HK-2 (cell line): ENCODE data around the gene ILK.

Experiments used
- DNase-seq: peaks from one replicate; pipeline ENCODE4 v3.0.0-alpha.2; 2018; ENCODE audit not compliant: unreplicated experiment

ILK gene

DNA sequence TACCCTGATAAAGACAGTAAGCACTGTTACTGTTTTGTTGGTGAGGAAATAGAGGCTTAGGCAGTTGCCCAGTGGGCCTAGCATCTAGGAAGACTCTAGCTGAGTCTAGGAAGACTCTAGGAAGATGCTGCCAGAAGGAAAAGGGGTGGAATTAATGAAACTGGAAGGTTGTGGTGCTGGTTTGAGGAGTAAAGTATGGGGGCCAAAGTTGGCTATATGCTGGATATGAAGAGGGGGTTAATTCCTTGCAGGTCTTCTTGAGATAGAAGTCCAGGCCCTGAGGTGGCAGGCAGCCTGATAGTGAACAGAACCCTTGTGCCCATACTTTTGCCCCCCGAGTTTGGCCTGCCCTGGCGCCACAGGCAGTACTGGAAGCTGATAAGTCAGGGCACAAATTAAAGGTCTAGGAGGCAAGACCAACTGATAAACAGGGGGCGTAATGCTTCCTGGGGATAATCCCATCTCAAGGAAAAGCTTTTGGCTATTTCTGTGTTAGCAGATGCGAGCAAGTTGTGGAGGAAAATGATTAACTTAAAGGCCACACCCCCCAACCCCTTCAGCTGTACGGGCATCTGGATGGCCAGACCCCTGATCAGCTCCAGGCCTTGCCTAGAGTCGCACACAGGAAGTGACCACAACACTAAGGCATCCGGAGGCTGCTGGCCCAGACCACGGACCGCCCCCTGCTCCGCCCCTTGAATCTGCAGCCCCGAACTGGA, 3.1 kb downstream of the ILK start:
- peak; percentile 88 for DNase-seq

- no peak for DNase-seq
Measured at GRCh38 chr11:6607190-6607795, 3.7 kb downstream of the ILK start.

- DNase-seq, result no peak
Measured at GRCh38 chr11:6608011-6608410, 4.4 kb downstream of the ILK start.

DNA sequence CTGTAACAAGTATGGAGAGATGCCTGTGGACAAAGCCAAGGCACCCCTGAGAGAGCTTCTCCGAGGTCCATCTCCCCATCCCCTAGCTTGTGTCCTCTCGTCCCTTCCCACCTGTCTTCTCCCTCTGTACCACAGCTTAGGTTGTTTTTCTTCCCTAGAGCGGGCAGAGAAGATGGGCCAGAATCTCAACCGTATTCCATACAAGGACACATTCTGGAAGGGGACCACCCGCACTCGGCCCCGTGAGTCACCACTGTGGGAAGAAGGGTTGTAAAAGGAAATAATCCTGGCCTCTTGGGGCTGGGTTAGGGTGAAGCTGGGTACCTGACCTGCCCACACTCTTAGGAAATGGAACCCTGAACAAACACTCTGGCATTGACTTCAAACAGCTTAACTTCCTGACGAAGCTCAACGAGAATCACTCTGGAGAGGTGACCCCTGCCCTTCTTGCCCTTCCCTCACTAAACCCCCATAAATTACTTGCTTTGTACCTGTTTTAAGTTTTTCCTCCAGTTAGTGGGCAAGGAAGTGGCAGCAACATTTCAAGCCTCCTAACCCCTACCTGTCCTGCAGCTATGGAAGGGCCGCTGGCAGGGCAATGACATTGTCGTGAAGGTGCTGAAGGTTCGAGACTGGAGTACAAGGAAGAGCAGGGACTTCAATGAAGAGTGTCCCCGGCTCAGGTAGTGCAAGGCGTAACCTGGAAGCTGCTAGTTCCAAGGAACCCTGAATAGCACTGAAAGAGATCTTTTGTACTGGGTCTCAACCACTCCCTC, 5.3 kb downstream of the ILK start:
- DNase-seq, result no peak

DNA sequence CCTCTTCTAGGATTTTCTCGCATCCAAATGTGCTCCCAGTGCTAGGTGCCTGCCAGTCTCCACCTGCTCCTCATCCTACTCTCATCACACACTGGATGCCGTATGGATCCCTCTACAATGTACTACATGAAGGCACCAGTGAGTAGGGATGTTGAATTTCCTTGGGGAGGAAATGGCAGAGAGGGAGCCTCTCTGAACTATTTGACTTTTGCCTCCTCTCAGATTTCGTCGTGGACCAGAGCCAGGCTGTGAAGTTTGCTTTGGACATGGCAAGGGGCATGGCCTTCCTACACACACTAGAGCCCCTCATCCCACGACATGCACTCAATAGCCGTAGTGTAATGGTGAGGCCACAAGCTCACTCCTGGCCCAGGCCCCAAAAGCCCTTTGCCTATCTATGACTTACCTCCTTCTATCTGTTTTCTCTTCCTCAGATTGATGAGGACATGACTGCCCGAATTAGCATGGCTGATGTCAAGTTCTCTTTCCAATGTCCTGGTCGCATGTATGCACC, 6.0 kb downstream of the ILK start:
- DNase-seq, result no peak

DNA sequence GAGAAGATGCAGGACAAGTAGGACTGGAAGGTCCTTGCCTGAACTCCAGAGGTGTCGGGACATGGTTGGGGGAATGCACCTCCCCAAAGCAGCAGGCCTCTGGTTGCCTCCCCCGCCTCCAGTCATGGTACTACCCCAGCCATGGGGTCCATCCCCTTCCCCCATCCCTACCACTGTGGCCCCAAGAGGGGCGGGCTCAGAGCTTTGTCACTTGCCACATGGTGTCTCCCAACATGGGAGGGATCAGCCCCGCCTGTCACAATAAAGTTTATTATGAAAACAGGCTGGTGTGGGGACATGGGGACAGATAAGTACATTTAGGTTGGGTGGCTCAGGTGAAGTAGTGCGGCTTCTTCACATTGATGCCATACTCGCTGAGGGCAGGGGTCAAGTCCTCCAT, 7.0 kb downstream of the ILK start:
- no peak for DNase-seq

DNA sequence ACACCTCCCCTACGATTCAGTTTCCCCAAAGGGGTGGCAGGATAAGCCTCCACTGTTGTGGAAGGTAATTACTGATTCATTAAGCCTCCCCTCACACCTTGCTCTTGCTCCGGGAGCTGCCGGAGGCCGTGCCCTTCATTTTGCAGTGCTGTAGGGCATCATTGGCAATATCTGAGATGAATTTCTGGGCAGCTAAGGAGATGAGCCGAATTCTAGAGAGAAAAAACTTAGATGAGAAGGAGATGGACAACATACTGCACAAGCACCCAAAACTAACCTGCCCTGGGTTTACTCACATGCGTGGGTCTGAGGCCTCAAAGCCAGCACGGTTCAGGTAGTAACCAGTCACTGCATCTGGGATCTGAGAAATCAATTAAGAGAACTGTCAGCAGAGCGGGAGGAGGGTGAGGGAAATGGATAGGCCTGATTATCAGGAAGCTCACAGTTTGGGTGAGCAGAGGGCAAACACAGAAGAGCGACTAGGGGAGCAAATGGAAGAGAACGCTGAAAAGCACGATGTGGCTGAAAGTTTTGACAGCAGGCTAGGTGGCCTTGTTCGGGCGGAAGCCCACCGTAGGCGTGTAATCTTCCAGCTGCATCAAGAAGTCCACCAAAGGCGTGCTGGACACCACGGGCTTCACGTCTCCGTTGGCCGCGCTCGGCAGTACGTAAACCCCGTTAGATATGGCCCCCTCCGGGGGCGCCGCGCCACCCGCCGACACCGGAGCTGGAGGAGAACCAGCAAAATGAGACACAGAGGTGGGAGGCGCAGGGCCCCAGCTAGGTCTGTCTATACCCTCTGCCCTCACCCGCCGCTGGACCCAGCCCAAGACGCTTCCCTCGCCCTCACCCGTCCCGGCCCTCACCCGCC, 7.8 kb downstream of the ILK start:
- DNase-seq, result peak; percentile 32

DNA sequence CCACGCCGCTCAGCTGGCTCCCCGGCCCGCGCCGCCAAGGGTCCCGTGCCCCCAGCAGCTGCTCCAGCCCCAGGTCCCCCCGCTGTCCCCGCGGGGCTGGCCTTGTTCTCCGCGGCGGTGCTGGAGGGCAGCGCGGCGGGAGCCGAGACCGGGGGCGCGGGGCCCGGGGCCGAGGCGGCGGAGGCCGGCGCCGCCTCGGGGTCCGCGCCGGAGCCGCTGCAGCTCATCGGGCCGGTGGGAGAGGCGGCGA, 8.3 kb downstream of the ILK start:
- no peak for DNase-seq

DNA sequence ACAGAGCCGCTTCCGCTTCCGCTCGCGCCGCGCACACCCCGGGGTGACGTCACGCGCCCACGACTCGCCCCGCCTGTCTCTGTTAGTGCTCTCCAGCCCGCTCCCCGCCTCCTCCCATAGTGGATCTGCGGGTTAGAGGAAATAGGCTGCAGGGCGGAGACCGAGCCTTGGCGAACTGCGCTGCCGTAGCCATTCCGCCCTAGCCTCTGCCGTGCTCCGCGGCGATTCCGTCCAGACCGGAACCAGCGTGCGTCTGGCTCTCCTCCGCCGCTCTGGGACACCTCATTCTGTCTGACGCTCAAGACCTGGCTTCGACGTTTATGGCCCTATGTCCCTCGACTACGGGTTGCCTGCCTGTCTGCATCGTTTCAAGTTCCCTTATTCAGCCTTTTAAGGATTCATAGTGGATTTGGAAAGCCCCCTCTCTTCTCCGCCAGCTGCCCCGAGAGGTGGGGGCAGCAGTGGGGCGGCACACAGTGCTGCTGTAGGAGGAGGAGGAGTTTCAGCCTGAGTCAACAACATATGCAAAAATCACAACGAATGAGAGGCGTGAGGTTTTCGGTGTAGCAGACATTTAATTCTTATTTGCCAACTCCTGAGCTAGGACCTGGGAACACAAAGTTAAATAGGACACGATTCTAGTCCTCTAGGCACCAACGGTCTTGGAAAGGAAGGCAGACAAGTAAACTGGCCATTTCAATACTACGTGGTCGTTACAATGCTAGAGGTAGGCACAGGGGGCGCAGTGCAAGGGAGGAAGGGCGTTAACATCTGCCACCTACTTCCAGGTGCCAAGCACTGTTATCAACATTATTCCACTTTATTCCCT, 8.9 kb downstream of the ILK start, which contains the start of gene TAF10:
TAF10 (minus strand) TSS at position 4 of the 829 bp plus-strand sequence. CDS start 27 bp downstream, outside the sequence.
- DNase-seq, result peak; percentile 90

- no peak for DNase-seq
Measured at GRCh38 chr11:6613496-6613895, 9.9 kb downstream of the ILK start.

DNA sequence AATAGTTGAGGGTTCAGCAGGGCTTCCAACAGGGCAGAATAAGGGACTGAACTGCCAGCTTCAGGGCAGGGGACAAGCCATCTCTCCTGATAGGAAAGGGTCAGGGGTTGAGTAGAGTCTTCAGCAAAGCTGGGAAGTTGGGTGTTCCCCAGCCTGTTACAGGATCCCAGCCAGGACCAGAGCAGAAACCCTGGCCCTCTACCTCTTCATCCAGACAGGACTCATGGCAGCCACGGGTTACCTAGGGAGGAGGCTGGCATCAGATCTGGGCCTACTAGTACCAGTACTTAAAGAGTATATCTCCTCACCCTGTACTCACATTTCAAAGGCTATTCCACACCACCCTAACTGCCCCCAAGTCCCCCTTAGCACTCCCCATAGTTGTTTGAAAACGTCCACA, 10.9 kb downstream of the ILK start:
- DNase-seq, result no peak

- no peak for DNase-seq
Measured at GRCh38 chr11:6615046-6615445, 11.5 kb downstream of the ILK start.

DNA sequence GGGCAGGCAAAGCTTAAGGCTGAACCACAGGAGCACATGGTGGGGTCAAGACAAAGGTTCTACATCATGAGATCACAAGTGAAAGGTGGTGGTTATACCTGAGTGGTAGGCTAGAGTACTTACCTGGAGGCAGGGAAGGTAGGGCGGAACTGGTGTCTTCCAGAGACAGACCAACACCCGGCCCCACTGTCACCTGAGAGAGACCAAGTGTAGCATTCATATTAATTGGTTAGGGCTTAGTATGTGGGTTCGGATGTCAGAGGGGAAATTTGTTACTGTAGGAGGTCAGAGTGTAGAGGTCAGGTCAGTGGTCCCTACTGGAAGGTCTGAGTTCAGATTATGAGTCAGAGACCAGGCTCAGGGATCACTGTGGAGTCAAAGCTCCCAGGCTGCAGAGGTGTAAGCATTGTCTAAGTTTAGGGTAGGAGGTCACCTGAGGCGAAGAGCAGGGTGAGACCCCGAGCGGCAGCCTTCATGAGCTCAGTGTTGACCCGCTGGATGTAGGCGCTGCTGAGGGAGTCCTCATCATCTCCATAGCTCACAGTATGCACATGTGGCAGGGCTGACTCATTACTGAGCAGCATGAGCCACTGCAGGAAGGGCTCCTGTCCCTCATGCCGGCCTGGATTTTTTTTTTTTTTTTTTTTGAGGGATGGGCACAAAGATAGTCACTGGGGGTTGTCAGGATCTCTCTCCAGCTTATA, 12.5 kb downstream of the ILK start:
- DNase-seq, result no peak

DNA sequence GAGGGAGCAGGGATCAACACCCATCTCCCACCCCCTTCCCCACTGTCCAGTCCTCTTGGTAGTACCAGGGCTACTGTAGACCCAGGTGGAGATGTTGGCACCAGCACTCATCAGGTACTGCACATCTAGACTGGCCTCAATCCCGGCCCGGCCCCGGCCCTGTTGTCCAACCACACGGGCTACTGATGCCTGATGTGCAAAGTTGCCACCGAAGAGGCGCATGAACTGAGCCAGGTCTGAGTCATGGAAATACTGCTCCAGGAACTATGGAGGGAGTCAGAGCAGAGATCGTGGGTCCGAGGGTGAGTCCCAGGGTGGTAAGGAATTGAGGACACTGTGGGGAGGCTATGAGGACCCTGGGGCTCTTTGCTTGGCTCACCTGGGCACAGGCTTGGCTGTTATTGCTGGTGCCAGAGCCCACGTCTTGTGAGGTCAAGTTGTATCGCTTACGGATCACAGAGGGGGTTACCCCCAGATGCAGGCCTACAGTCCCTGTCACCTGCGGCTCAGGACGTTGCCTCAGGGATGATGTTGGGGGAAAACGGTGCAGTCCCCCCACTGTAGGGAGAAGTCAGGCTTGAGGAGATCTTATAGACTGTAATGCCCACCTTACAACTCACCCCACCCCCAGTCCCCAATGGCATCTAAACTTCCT, 13.1 kb downstream of the ILK start:
- no peak for DNase-seq

DNA sequence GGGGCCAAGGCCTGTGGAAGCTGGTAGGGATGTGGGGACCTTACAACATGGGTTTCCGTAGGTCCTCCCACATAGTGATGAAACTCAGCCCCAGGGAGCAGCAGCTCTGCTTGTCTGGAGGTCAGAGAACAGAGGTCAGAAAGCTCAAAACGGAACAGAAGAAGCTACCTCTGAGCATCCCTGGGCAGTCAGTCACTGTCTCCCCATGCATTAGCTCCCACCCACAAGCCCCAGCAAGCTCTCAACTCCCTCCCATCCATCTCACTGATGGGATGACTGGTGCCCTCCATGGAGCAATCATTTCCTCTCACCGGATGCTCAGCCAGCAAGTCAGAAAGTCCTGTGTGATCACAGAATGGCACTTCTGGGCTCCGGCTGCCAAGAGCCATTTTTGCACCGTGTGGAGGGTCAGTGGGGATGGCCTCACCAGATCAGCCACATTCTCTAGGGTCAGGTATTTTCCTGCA, 13.8 kb downstream of the ILK start:
- DNase-seq, result no peak

GRCh38 chr11:6618117-6619003, 14.8 kb downstream of the ILK start:
- DNase-seq, result no peak

GRCh38 chr11:6619004-6619745, 15.6 kb downstream of the ILK start, which contains the start of gene TPP1:
Gene TPP1, minus strand, starts transcription at chr11:6619422. Its CDS starts 22 bp downstream, at chr11:6619400.
- DNase-seq, result peak; percentile 76

DNA sequence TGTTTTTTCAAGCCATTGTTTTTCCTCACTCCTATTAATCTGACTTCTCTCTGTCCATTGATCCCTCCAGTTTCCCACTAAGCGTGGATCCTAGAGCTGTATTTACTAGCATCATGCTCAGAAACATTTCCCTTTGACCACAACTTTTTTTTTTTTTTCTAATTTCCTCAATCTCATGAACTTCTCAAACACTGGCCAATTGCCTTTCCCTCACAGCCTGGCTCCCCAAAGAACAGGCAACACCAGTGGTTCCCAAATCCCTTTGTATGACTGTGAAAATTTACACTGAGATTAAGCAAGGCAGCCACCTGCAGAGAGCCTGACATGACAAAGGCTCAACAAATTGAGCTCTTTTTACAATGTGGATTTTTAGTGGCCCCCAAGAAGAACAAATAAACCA, 17.1 kb downstream of the ILK start:
- no peak for DNase-seq
